HCEC 1CT (cell line): Measurements from ENCODE around the gene PRR19.

Source experiments
- DNase-seq: peaks from one replicate; pipeline ENCODE4 v3.0.0-alpha.2; 2017

The PRR19 gene

GRCh38 chr19:42284591-42285341, 17.2 kb upstream of the PRR19 start:
- DNase-seq: no peak

GRCh38 chr19:42285541-42285941, 16.4 kb upstream of the PRR19 start:
- no peak for DNase-seq

- DNase-seq: no peak
Measured at GRCh38 chr19:42285988-42286348, 16.0 kb upstream of the PRR19 start.

- no peak for DNase-seq
Measured at GRCh38 chr19:42286349-42287016, 15.4 kb upstream of the PRR19 start.

- no peak for DNase-seq
Measured at GRCh38 chr19:42287017-42287826, 14.7 kb upstream of the PRR19 start.

GRCh38 chr19:42287827-42288107, 14.2 kb upstream of the PRR19 start:
- DNase-seq: no peak

- DNase-seq: no peak
Measured at GRCh38 chr19:42288387-42288786, 13.5 kb upstream of the PRR19 start.

- no peak for DNase-seq
Measured at GRCh38 chr19:42288881-42289555, 12.9 kb upstream of the PRR19 start.

- DNase-seq: no peak
Measured at GRCh38 chr19:42289556-42290041, 12.3 kb upstream of the PRR19 start.

GRCh38 chr19:42290136-42290522, 11.8 kb upstream of the PRR19 start:
- no peak for DNase-seq

GRCh38 chr19:42290523-42291434, 11.2 kb upstream of the PRR19 start:
- no peak for DNase-seq

GRCh38 chr19:42291435-42291810, 10.5 kb upstream of the PRR19 start:
- no peak for DNase-seq

GRCh38 chr19:42292042-42292960, 9.6 kb upstream of the PRR19 start:
- no peak for DNase-seq

GRCh38 chr19:42292963-42293362, 9.0 kb upstream of the PRR19 start:
- no peak for DNase-seq

- no peak for DNase-seq
Measured at GRCh38 chr19:42293540-42293939, 8.4 kb upstream of the PRR19 start.

GRCh38 chr19:42293948-42294347, 8.0 kb upstream of the PRR19 start:
- no peak for DNase-seq

GRCh38 chr19:42294471-42295137, 7.3 kb upstream of the PRR19 start:
- no peak for DNase-seq

- DNase-seq: no peak
Measured at GRCh38 chr19:42295342-42295741, 6.6 kb upstream of the PRR19 start.

GRCh38 chr19:42295831-42296525, 6.0 kb upstream of the PRR19 start:
- peak; percentile 34 for DNase-seq

- no peak for DNase-seq
Measured at GRCh38 chr19:42297039-42297438, 4.9 kb upstream of the PRR19 start.
